ENCODE measurements around the gene USF2. TPM values are rescaled to one million over a fixed set of nuclear protein-coding genes. Genes with fewer than 3 reads are reported as not detected.

Gene USF2
- total and polyA plus RNA-seq, 10 of the 15 experiments (the other 5 are each of a cell fraction or from before 2014, with no cell fraction given), result 0.56 to 157 (median 65.5) TPM

- in situ Hi-C loops (cut with MboI), result no loop called here
- no peak overlapping the region for H2AFZ ChIP-seq (ENCODE audit: control insufficient read depth, low read depth, low read length)
- intact Hi-C loops (cut with micrococcal nuclease; ENCODE audit: unreplicated experiment), result no loop called here
- H3K9me3 ChIP-seq (replicated peaks; ENCODE audit: control insufficient read depth, insufficient read depth, low read length), result no peaks in the 10 kb centered on the region
- H3K27ac ChIP-seq (ENCODE audit: control insufficient read depth, insufficient read depth), result no peak overlapping the region
- WGBS (ENCODE audit: insufficient coverage, insufficient replicate concordance, low lambda C conversion rate, missing lambda C conversion rate), result 79% methylated on average over 9 of the region's 9 CpGs
- ATAC-seq, result peak; percentile 33; the same call in 2 of the 3 replicates
- RAD21 ChIA-PET (ENCODE audit: unreplicated experiment), result interaction anchor here (1.0 to 1.6 kb wide), 4 partner anchors 32 to 179 kb away, joined by 3 read pairs; partner anchors contain the start of gene FFAR1
- no peaks in the 10 kb centered on the region for H3K36me3 ChIP-seq (ENCODE audit: control insufficient read depth in 2 of 2, insufficient read depth in 2 of 2, low read length in 1 of 2)
- no peak overlapping the region for H3K9ac ChIP-seq (ENCODE audit: control insufficient read depth, insufficient read depth, low read length)
- no peaks in the 10 kb centered on the region for H4K20me1 ChIP-seq (ENCODE audit: control insufficient read depth, insufficient read depth)
- no peaks in the 10 kb centered on the region for H3K79me2 ChIP-seq (ENCODE audit: control insufficient read depth, insufficient read depth, low read length)
- CTCF ChIA-PET, result interaction anchor here (0.6 to 2.5 kb wide), 11 partner anchors 12 to 179 kb away, joined by 3 to 9 read pairs (median 4); partner anchors contain the start of gene FFAR1
- H3K4me2 ChIP-seq (ENCODE audit: control insufficient read depth, insufficient read depth), result no peak overlapping the region
- peaks cover 20% of the 10 kb centered on the region for H3K4me1 ChIP-seq (ENCODE audit: control insufficient read depth, insufficient read depth, low read length)
- H3K4me3 ChIP-seq, result no peak overlapping the region
- DNase-seq (ENCODE audit: low read depth, low spot score), result no peak
- BruUV-seq (replicated peaks), result no TSS peak
- SMC1A ChIA-PET (ENCODE audit: uncharacterized antibody, unreplicated experiment), result interaction anchor here (0.5 to 11.0 kb wide), 8 partner anchors 8 to 193 kb away, joined by 3 to 122 read pairs (median 4); partner anchors contain the start of gene CD22
- H3K27me3 ChIP-seq (replicated peaks in 1 of 2; ENCODE audit: control insufficient read depth in 2 of 2, insufficient read depth in 2 of 2, low read length in 1 of 2), result no peaks in the 10 kb centered on the region
- no peak for FAIRE-seq
- TF ChIP-seq SMC3 (IDR thresholded peaks at IDR 0.05; ENCODE audit: borderline replicate concordance, low read length) (peak; percentile 13; the same call in 1 of the 2 replicates), SP1 (IDR thresholded peaks at IDR 0.05; ENCODE audit: low read depth, low read length) (no peak), CTCF (IDR thresholded peaks at IDR 0.05 in 2 of 3, conservative IDR thresholded peaks at IDR 0.05 in 1 of 3; ENCODE audit: control insufficient read depth in 2 of 3, extremely low read depth in 1 of 3, insufficient read depth in 1 of 3, low read depth in 3 of 3, low read length in 3 of 3) (peak in 2 of 3 experiments; percentile 10 to 33; a peak in 1 of 6 replicates), RAD51 (IDR thresholded peaks at IDR 0.05) (no peak), RAD21 (IDR thresholded peaks at IDR 0.05; ENCODE audit: insufficient read depth, low read depth, low read length) (peak; percentile 38; the same call in 1 of the 2 replicates)
- POLR2A ChIA-PET, result interaction anchor here (1.3 kb wide), 1 partner anchor 11 kb away, joined by 5 read pairs; no protein-coding TSS in a partner anchor
Observed at GRCh38 chr19:35315883-35316282, 47.1 kb downstream of the USF2 start.
